Measurements from ENCODE around the gene DPP6. TPM values are rescaled to one million over a fixed set of nuclear protein-coding genes. Genes with fewer than 3 reads are reported as not detected.

The DPP6 gene
- total RNA-seq, 4 donors from 2014 or later, result 0.60 to 1.7 (median 1.6) TPM; not detected in 1

GRCh38 chr7:154884348-154884920, 832.2 kb downstream of the DPP6 start:
- H3K36me3 ChIP-seq, result no peaks in the 10 kb centered on the region
- H3K27ac ChIP-seq, result no peak overlapping the region
- no peak for DNase-seq (ENCODE audit: low spot score in 2 of 2)
- no peaks in the 10 kb centered on the region for H3K4me1 ChIP-seq
- WGBS, 2 donors, result 94 to 97% methylated on average over 7 of the region's 7 CpGs
- peaks cover 0 to 9% (median 0%) of the 10 kb centered on the region in 4 donors for H3K9me3 ChIP-seq
- H3K4me3 ChIP-seq, result no peak overlapping the region
- no peaks in the 10 kb centered on the region for H3K27me3 ChIP-seq
- TF ChIP-seq POLR2A (IDR thresholded peaks at IDR 0.05), result no peak
- no peak for TF ChIP-seq EP300 (IDR thresholded peaks at IDR 0.05)
- no peak for TF ChIP-seq CTCF (IDR thresholded peaks at IDR 0.05)

GRCh38 chr7:154886591-154886990, 834.4 kb downstream of the DPP6 start:
- Histone ChIP-seq H3K4me1 (no peaks in the 10 kb centered on the region), H3K4me3 (no peak overlapping the region), H3K36me3 (no peaks in the 10 kb centered on the region), H3K27ac (no peak overlapping the region), H3K9me3 (peaks cover 0 to 12% (median 0%) of the 10 kb centered on the region in 4 donors), H3K27me3 (no peaks in the 10 kb centered on the region)
- TF ChIP-seq POLR2A (IDR thresholded peaks at IDR 0.05), result no peak
- no peak for TF ChIP-seq CTCF (IDR thresholded peaks at IDR 0.05)
- TF ChIP-seq EP300 (IDR thresholded peaks at IDR 0.05), result no peak
- WGBS, 2 donors, result 69 to 71% methylated on average over 9 of the region's 9 CpGs
- no peak for DNase-seq (ENCODE audit: low spot score in 2 of 2)

- no peak for DNase-seq (ENCODE audit: low spot score in 2 of 2)
- Histone ChIP-seq H3K27me3 (no peaks in the 10 kb centered on the region), H3K36me3 (no peaks in the 10 kb centered on the region), H3K4me3 (no peak overlapping the region), H3K4me1 (no peaks in the 10 kb centered on the region), H3K9me3 (peaks cover 0 to 12% (median 0%) of the 10 kb centered on the region in 4 donors), H3K27ac (no peak overlapping the region)
- 64 to 67% methylated on average over 3 of the region's 3 CpGs for WGBS, 2 donors
- TF ChIP-seq POLR2A (IDR thresholded peaks at IDR 0.05) (no peak), EP300 (IDR thresholded peaks at IDR 0.05) (no peak), CTCF (IDR thresholded peaks at IDR 0.05) (no peak)
Observed at GRCh38 chr7:154888690-154889089, 836.5 kb downstream of the DPP6 start.

- Histone ChIP-seq H3K4me1 (no peaks in the 10 kb centered on the region), H3K27ac (no peak overlapping the region), H3K4me3 (no peak overlapping the region), H3K27me3 (no peaks in the 10 kb centered on the region), H3K36me3 (no peaks in the 10 kb centered on the region), H3K9me3 (peaks cover 0 to 12% (median 0%) of the 10 kb centered on the region in 4 donors)
- TF ChIP-seq CTCF (IDR thresholded peaks at IDR 0.05) (no peak), POLR2A (IDR thresholded peaks at IDR 0.05) (no peak)
- no peak for DNase-seq (ENCODE audit: low spot score in 2 of 2)
- WGBS, 2 donors, result 43 to 56% methylated on average over 16 to 28 of the region's 28 CpGs
Observed at GRCh38 chr7:154892459-154892858, 840.3 kb downstream of the DPP6 start.

- H3K9me3 ChIP-seq, result no peaks in the 10 kb centered on the region
- no peak overlapping the region for H3K27ac ChIP-seq
- no peaks in the 10 kb centered on the region for H3K27me3 ChIP-seq
- H3K4me1 ChIP-seq, result no peaks in the 10 kb centered on the region
- no peak overlapping the region for H3K4me3 ChIP-seq
- H3K36me3 ChIP-seq, result no peaks in the 10 kb centered on the region
- 85 to 89% methylated on average over 11 of the region's 11 CpGs for WGBS, 2 donors
- DNase-seq (ENCODE audit: low spot score in 2 of 2), result no peak
- TF ChIP-seq EP300 (IDR thresholded peaks at IDR 0.05) (no peak), CTCF (IDR thresholded peaks at IDR 0.05) (no peak), POLR2A (IDR thresholded peaks at IDR 0.05) (no peak)
Observed at GRCh38 chr7:154896076-154896475, 843.9 kb downstream of the DPP6 start.

All from tibial nerve (tissue), 4 donors.